ENCODE results near the gene GRHL3.

DNA sequence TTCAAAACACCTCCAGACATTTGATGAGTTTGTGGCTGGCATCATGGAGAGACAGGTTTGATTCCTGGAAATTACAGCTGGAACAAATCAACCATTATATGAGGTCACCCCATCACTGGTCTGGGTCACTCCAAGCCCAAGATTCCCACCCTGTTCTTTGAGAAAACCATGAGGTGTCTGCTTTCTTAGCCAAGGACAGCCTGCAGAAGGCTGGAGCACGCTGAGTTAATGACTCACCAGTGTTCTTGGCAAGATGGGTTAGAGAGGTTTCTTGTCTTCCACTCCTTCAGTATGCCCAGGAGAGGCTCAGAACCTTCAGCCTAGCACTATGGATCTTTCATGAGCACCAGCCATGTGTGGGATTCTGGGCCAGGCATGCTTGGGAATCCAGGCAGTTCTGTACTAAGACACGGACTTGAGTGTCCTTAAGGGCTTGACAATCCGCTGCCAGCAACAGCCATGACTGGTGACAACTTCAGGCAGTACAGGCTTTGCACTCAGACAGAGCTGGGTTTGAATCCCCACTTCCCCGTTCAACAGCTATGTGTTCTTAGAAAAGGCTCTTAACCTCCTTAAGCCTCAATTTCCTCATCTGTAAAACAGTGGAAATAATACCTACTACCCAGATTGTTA is 43.9 kb downstream of the GRHL3 start:
- no peak for TF ChIP-seq TAF1 (IDR thresholded peaks at IDR 0.05; ENCODE audit: borderline replicate concordance, low read depth, low read length)
- no peak for TF ChIP-seq POLR2A (IDR thresholded peaks at IDR 0.05; ENCODE audit: low read depth, low read length)
- no peak for TF ChIP-seq POLR2AphosphoS5 (IDR thresholded peaks at IDR 0.05; ENCODE audit: low read depth, low read length)

Data from GM12892 (cell line).